ENCODE results near the gene SARS1. TPM values are rescaled to one million over a fixed set of nuclear protein-coding genes. Genes with fewer than 3 reads are reported as not detected.

SARS1 gene
- total RNA-seq, 1 experiment from 2014 or later, result 129 TPM

GRCh38 chr1:109186733-109187086, 27.0 kb upstream of the SARS1 start:
- BruUV-seq (replicated peaks), result no TSS peak
- Mint-ChIP-seq H3K9me3 (ENCODE audit: low read depth, unreplicated experiment) (no peaks in the 10 kb centered on the region), H3K4me3 (ENCODE audit: low read depth, unreplicated experiment) (no peak overlapping the region), H3K36me3 (ENCODE audit: insufficient read depth, unreplicated experiment) (no peaks in the 10 kb centered on the region), H3K4me1 (ENCODE audit: low read depth, unreplicated experiment) (peaks cover 2% of the 10 kb centered on the region), H3K27me3 (ENCODE audit: unreplicated experiment) (peaks cover 23% of the 10 kb centered on the region), H3K27ac (ENCODE audit: unreplicated experiment) (no peak overlapping the region)
- intact Hi-C loops (cut with micrococcal nuclease; ENCODE audit: unreplicated experiment), result no loop called here
- TF ChIP-seq, protein P1, sequence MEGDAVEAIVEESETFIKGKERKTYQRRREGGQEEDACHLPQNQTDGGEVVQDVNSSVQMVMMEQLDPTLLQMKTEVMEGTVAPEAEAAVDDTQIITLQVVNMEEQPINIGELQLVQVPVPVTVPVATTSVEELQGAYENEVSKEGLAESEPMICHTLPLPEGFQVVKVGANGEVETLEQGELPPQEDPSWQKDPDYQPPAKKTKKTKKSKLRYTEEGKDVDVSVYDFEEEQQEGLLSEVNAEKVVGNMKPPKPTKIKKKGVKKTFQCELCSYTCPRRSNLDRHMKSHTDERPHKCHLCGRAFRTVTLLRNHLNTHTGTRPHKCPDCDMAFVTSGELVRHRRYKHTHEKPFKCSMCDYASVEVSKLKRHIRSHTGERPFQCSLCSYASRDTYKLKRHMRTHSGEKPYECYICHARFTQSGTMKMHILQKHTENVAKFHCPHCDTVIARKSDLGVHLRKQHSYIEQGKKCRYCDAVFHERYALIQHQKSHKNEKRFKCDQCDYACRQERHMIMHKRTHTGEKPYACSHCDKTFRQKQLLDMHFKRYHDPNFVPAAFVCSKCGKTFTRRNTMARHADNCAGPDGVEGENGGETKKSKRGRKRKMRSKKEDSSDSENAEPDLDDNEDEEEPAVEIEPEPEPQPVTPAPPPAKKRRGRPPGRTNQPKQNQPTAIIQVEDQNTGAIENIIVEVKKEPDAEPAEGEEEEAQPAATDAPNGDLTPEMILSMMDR (IDR thresholded peaks at IDR 0.05; ENCODE audit: unreplicated experiment), result no peak
- CTCF ChIA-PET, result no interaction called here
- DNase-seq, result no peak

GRCh38 chr1:109187127-109187526, 26.6 kb upstream of the SARS1 start:
- CTCF ChIA-PET, result no interaction called here
- no peak overlapping the region for H3K27ac Mint-ChIP-seq (ENCODE audit: unreplicated experiment)
- DNase-seq, result no peak
- intact Hi-C loops (cut with micrococcal nuclease; ENCODE audit: unreplicated experiment), result no loop called here
- H3K27me3 Mint-ChIP-seq (ENCODE audit: unreplicated experiment), result peaks cover 23% of the 10 kb centered on the region
- H3K36me3 Mint-ChIP-seq (ENCODE audit: insufficient read depth, unreplicated experiment), result no peaks in the 10 kb centered on the region
- no TSS peak for BruUV-seq (replicated peaks)
- H3K4me1 Mint-ChIP-seq (ENCODE audit: low read depth, unreplicated experiment), result no peaks in the 10 kb centered on the region
- no peaks in the 10 kb centered on the region for H3K9me3 Mint-ChIP-seq (ENCODE audit: low read depth, unreplicated experiment)
- H3K4me3 Mint-ChIP-seq (ENCODE audit: low read depth, unreplicated experiment), result no peak overlapping the region
- TF ChIP-seq, protein P1 (IDR thresholded peaks at IDR 0.05; ENCODE audit: unreplicated experiment), result no peak

GRCh38 chr1:109188200-109188599, 25.5 kb upstream of the SARS1 start:
- CTCF ChIA-PET, result no interaction called here
- H3K9me3 Mint-ChIP-seq (ENCODE audit: low read depth, unreplicated experiment), result no peaks in the 10 kb centered on the region
- H3K4me3 Mint-ChIP-seq (ENCODE audit: low read depth, unreplicated experiment), result no peak overlapping the region
- BruUV-seq (replicated peaks), result no TSS peak
- H3K27me3 Mint-ChIP-seq (ENCODE audit: unreplicated experiment), result peaks cover 23% of the 10 kb centered on the region
- intact Hi-C loops (cut with micrococcal nuclease; ENCODE audit: unreplicated experiment), result no loop called here
- no peaks in the 10 kb centered on the region for H3K4me1 Mint-ChIP-seq (ENCODE audit: low read depth, unreplicated experiment)
- no peaks in the 10 kb centered on the region for H3K36me3 Mint-ChIP-seq (ENCODE audit: insufficient read depth, unreplicated experiment)
- TF ChIP-seq, protein P1 (IDR thresholded peaks at IDR 0.05; ENCODE audit: unreplicated experiment), result no peak
- no peak overlapping the region for H3K27ac Mint-ChIP-seq (ENCODE audit: unreplicated experiment)
- DNase-seq, result no peak

DNA sequence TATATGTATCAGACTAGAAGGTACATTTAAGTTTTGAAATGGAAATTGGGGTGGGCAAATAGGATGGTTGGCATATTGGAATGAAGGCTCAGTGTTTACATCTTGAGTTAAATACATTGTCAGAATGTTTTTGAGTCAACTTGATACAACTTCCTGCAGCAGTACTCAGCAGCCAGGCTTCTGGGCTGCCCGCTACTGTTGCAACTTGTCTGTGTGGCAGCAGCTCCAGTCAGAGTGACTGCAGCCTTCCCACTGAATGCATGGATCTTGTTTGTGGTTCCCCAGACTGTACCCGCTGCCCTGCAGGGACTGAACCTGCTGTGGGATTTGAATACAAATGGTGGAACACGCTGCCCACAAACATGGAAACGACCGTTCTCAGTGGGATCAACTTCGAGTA, 24.9 kb upstream of the SARS1 start:
- H3K36me3 Mint-ChIP-seq (ENCODE audit: insufficient read depth, unreplicated experiment), result no peaks in the 10 kb centered on the region
- peaks cover 23% of the 10 kb centered on the region for H3K27me3 Mint-ChIP-seq (ENCODE audit: unreplicated experiment)
- no peaks in the 10 kb centered on the region for H3K9me3 Mint-ChIP-seq (ENCODE audit: low read depth, unreplicated experiment)
- no peak overlapping the region for H3K27ac Mint-ChIP-seq (ENCODE audit: unreplicated experiment)
- CTCF ChIA-PET, result no interaction called here
- no peak for DNase-seq
- H3K4me3 Mint-ChIP-seq (ENCODE audit: low read depth, unreplicated experiment), result no peak overlapping the region
- BruUV-seq (replicated peaks), result no TSS peak
- TF ChIP-seq, protein P1 (IDR thresholded peaks at IDR 0.05; ENCODE audit: unreplicated experiment), result no peak
- intact Hi-C loops (cut with micrococcal nuclease; ENCODE audit: unreplicated experiment), result no loop called here
- H3K4me1 Mint-ChIP-seq (ENCODE audit: low read depth, unreplicated experiment), result no peaks in the 10 kb centered on the region
